Muscle layer of colon (tissue), 2 donors: ENCODE measurements around the gene PRF1.
"Not testable (repeated sequence)": the region's sequence is repeated elsewhere in the genome, so short reads cannot be mapped to it uniquely, and the experiment has no call there.

ENCODE experiments used
- H3K27ac ChIP-seq: one replicate; pipeline ENCODE4 v1.7.0; 2013; ENCODE audit warnings: low read depth, mild to moderate bottlenecking, low read length, moderate library complexity
- H3K27me3 ChIP-seq, 2 donors: one replicate each; pipeline ENCODE4 v1.7.0; 2013; ENCODE audit warnings: low read length in 2 of 2, mild to moderate bottlenecking in 2 of 2; ENCODE audit not compliant: insufficient read depth in 2 of 2, control insufficient read depth in 1 of 2
- H3K36me3 ChIP-seq: one replicate; pipeline ENCODE4 v1.7.0; 2013; ENCODE audit warnings: mild to moderate bottlenecking, low read length; ENCODE audit not compliant: insufficient read depth
- H3K4me1 ChIP-seq: one replicate; pipeline ENCODE4 v1.7.0; 2013; ENCODE audit warnings: mild to moderate bottlenecking, low read length; ENCODE audit not compliant: insufficient read depth
- H3K4me3 ChIP-seq, 2 donors: one replicate each; pipeline ENCODE4 v1.7.0; 2013; ENCODE audit warnings: low read length in 2 of 2, low read depth in 1 of 2, mild to moderate bottlenecking in 1 of 2, moderate library complexity in 1 of 2
- H3K9ac ChIP-seq: one replicate; pipeline ENCODE4 v1.7.0; 2013; ENCODE audit warnings: low read length
- H3K9me3 ChIP-seq: one replicate; pipeline ENCODE4 v1.7.0; 2013; ENCODE audit warnings: mild to moderate bottlenecking, low read length
- donor health status: abdominal sarcoma.
- donor health status: Adenocarcinoma of cecum.

The PRF1 gene

GRCh38 chr10:70615784-70616522 lies 13.4 kb upstream of the PRF1 start:
- no peak overlapping the region for H3K27ac ChIP-seq
- no peaks in the 10 kb centered on the region for H3K4me1 ChIP-seq
- H3K27me3 ChIP-seq, result no peaks in the 10 kb centered on the region

GRCh38 chr10:70615211-70615610 lies 12.7 kb upstream of the PRF1 start:
- no peak overlapping the region for H3K9ac ChIP-seq
- H3K36me3 ChIP-seq, result no peaks in the 10 kb centered on the region
- H3K27me3 ChIP-seq, result no peaks in the 10 kb centered on the region
- H3K27ac ChIP-seq, result no peak overlapping the region
- no peaks in the 10 kb centered on the region for H3K4me1 ChIP-seq
- H3K9me3 ChIP-seq, result no peaks in the 10 kb centered on the region
- H3K4me3 ChIP-seq, result no peak overlapping the region

More at GRCh38 chr10:70615784-70616522, 13.4 kb upstream of the PRF1 start:
- Histone ChIP-seq H3K9me3 (no peaks in the 10 kb centered on the region), H3K36me3 (no peaks in the 10 kb centered on the region), H3K9ac (no peak overlapping the region), H3K4me3 (no peak overlapping the region)

GRCh38 chr10:70614364-70614763 lies 11.8 kb upstream of the PRF1 start:
- H3K9me3 ChIP-seq, H3K36me3 ChIP-seq, H3K27me3 ChIP-seq, H3K4me1 ChIP-seq, H3K4me3 ChIP-seq, H3K27ac ChIP-seq, H3K9ac ChIP-seq: not testable (repeated sequence)

- Histone ChIP-seq H3K27ac (no peak overlapping the region), H3K4me1 (no peaks in the 10 kb centered on the region), H3K4me3 (no peak overlapping the region), H3K9ac (no peak overlapping the region), H3K36me3 (no peaks in the 10 kb centered on the region), H3K27me3 (no peaks in the 10 kb centered on the region), H3K9me3 (no peaks in the 10 kb centered on the region)
Measured at GRCh38 chr10:70613941-70614340, 11.4 kb upstream of the PRF1 start.

GRCh38 chr10:70607936-70608335 lies 5.4 kb upstream of the PRF1 start:
- no peak overlapping the region for H3K27ac ChIP-seq
- no peak overlapping the region for H3K9ac ChIP-seq
- H3K9me3 ChIP-seq, result no peaks in the 10 kb centered on the region
- H3K36me3 ChIP-seq, result no peaks in the 10 kb centered on the region
- no peaks in the 10 kb centered on the region for H3K4me1 ChIP-seq
- no peaks in the 10 kb centered on the region for H3K27me3 ChIP-seq
- H3K4me3 ChIP-seq, result no peak overlapping the region

GRCh38 chr10:70605161-70605560 lies 2.6 kb upstream of the PRF1 start:
- H3K27ac ChIP-seq, result no peak overlapping the region
- no peaks in the 10 kb centered on the region for H3K4me1 ChIP-seq
- H3K9me3 ChIP-seq, result no peaks in the 10 kb centered on the region
- no peaks in the 10 kb centered on the region for H3K27me3 ChIP-seq
- no peak overlapping the region for H3K4me3 ChIP-seq
- no peaks in the 10 kb centered on the region for H3K36me3 ChIP-seq
- H3K9ac ChIP-seq, result no peak overlapping the region

- Histone ChIP-seq H3K27me3 (no peaks in the 10 kb centered on the region), H3K9me3 (no peaks in the 10 kb centered on the region), H3K9ac (no peak overlapping the region), H3K36me3 (no peaks in the 10 kb centered on the region), H3K4me3 (no peak overlapping the region), H3K27ac (no peak overlapping the region), H3K4me1 (no peaks in the 10 kb centered on the region)
Measured at GRCh38 chr10:70604106-70604505, 1.6 kb upstream of the PRF1 start.

GRCh38 chr10:70603449-70603801 lies 884 bp upstream of the PRF1 start:
- no peaks in the 10 kb centered on the region for H3K4me1 ChIP-seq
- no peaks in the 10 kb centered on the region for H3K27me3 ChIP-seq
- no peak overlapping the region for H3K27ac ChIP-seq
- no peak overlapping the region for H3K9ac ChIP-seq
- H3K36me3 ChIP-seq, result no peaks in the 10 kb centered on the region
- H3K9me3 ChIP-seq, result no peaks in the 10 kb centered on the region
- no peak overlapping the region for H3K4me3 ChIP-seq

GRCh38 chr10:70601746-70602145 lies 795 bp downstream of the PRF1 start:
- Histone ChIP-seq H3K27ac (no peak overlapping the region), H3K9me3 (no peaks in the 10 kb centered on the region), H3K4me3 (no peak overlapping the region), H3K27me3 (no peaks in the 10 kb centered on the region), H3K9ac (no peak overlapping the region), H3K4me1 (no peaks in the 10 kb centered on the region), H3K36me3 (no peaks in the 10 kb centered on the region)

GRCh38 chr10:70600512-70601395 lies 1.8 kb downstream of the PRF1 start:
- no peak overlapping the region for H3K9ac ChIP-seq
- H3K9me3 ChIP-seq, result no peaks in the 10 kb centered on the region
- H3K27ac ChIP-seq, result no peak overlapping the region

GRCh38 chr10:70599791-70600190 lies 2.8 kb downstream of the PRF1 start:
- H3K9me3 ChIP-seq, result no peaks in the 10 kb centered on the region
- no peaks in the 10 kb centered on the region for H3K4me1 ChIP-seq
- H3K4me3 ChIP-seq, result no peak overlapping the region
- H3K36me3 ChIP-seq, result no peaks in the 10 kb centered on the region
- H3K27me3 ChIP-seq, result no peaks in the 10 kb centered on the region
- H3K27ac ChIP-seq, result no peak overlapping the region
- H3K9ac ChIP-seq, result no peak overlapping the region

More at GRCh38 chr10:70600512-70601395, 1.8 kb downstream of the PRF1 start:
- H3K4me3 ChIP-seq, result no peak overlapping the region
- H3K4me1 ChIP-seq, result no peaks in the 10 kb centered on the region
- no peaks in the 10 kb centered on the region for H3K36me3 ChIP-seq
- H3K27me3 ChIP-seq, result no peaks in the 10 kb centered on the region
